Muscle of leg (tissue), 11 donors: ENCODE results near the gene ZSCAN5A. TPM values are rescaled to one million over a fixed set of nuclear protein-coding genes. Genes with fewer than 3 reads are reported as not detected.
"Not testable (repeated sequence)": the region's sequence is repeated elsewhere in the genome, so short reads cannot be mapped to it uniquely, and the experiment has no call there.

Source experiments
- DNase-seq: peaks from one replicate; pipeline ENCODE4 v3.0.0; 2013
- H3K27ac ChIP-seq: one replicate; pipeline ENCODE4 v1.5.1; 2013; ENCODE audit warnings: mild to moderate bottlenecking, low read length, control low read depth
- H3K27me3 ChIP-seq: one replicate; pipeline ENCODE4 v1.6.1; 2013; ENCODE audit warnings: low read length; ENCODE audit not compliant: control insufficient read depth, insufficient read depth
- H3K36me3 ChIP-seq: one replicate; pipeline ENCODE4 v1.6.1; 2013; ENCODE audit warnings: low read length; ENCODE audit not compliant: control insufficient read depth, insufficient read depth
- H3K4me1 ChIP-seq: one replicate; pipeline ENCODE4 v1.6.1; 2013; ENCODE audit warnings: low read length; ENCODE audit not compliant: control insufficient read depth, insufficient read depth
- H3K4me3 ChIP-seq: one replicate; pipeline ENCODE4 v1.5.1; 2013; ENCODE audit warnings: low read length, control low read depth
- H3K9me3 ChIP-seq: replicated peaks from 2 replicates; pipeline ENCODE4 v1.6.1; 2013; ENCODE audit warnings: low read depth, low read length; ENCODE audit not compliant: control insufficient read depth
- WGBS: methylation state at CpG from one replicate; pipeline ENCODE4 v1.1.5; 2013; ENCODE audit warnings: missing lambda C conversion rate; ENCODE audit not compliant: insufficient coverage; 5-methylcytosine and 5-hydroxymethylcytosine counted together
- polyA plus RNA-seq, 8 donors: library from polyadenylated mRNA; unstranded; fragments of 120-200 nt; gene quantifications; one replicate each; pipeline versions ENCODE4 v1.2.1 to v1.2.3, GENCODE V29; 2013; ENCODE audit warnings: inconsistent platforms in 1 of 8, low replicate concordance in 1 of 8; ENCODE audit not compliant: insufficient read length in 8 of 8, insufficient read depth in 1 of 8
- total RNA-seq: library from RNA; stranded (reverse); fragments of 120-200 nt; gene quantifications from one replicate; pipeline ENCODE4 v1.2.4, GENCODE V29; 2013

The ZSCAN5A gene
- total and polyA plus RNA-seq, 9 donors = 6.4 to 9.8 (median 7.2) TPM

DNA sequence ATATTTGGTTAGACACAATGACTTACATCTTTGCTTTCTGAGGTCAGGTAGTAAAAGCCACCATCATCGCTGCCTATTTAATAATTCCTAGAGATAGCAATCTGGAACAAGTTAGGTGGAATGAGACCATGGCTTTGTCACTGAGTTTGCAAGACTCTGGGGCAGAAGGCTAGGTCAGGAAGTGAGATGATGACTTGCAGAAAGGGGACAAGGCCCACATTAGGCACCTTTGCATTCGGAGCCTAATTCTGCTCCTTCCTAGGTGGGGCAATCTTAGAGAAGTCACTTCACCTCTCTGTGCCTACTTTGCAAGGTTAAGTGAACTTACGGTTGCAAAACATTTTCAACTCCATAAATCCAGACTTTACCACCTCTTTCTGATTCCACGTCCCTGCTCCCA is 31.8 kb downstream of the ZSCAN5A start:
- no peak for DNase-seq
- Histone ChIP-seq H3K4me1 (no peaks in the 10 kb centered on the region), H3K36me3 (peaks cover 3% of the 10 kb centered on the region), H3K4me3 (no peak overlapping the region), H3K27me3 (no peaks in the 10 kb centered on the region), H3K27ac (no peak overlapping the region), H3K9me3 (no peaks in the 10 kb centered on the region)
- WGBS = 91% methylated on average over 4 of the region's 4 CpGs

GRCh38 chr19:56273563-56274117 is 41.0 kb downstream of the ZSCAN5A start:
- Histone ChIP-seq H3K4me1 (no peaks in the 10 kb centered on the region), H3K36me3 (no peaks in the 10 kb centered on the region), H3K27ac (no peak overlapping the region), H3K9me3 (peaks cover 5% of the 10 kb centered on the region), H3K4me3 (no peak overlapping the region), H3K27me3 (no peaks in the 10 kb centered on the region)
- no peak for DNase-seq
- 39% methylated on average over 6 of the region's 6 CpGs for WGBS

GRCh38 chr19:56272161-56272798 is 42.4 kb downstream of the ZSCAN5A start, which contains the start of gene EDDM13:
TSS of gene EDDM13 (plus strand) at chr19:56272748. CDS start at chr19:56272835, 87 bp downstream.
- H3K4me1 ChIP-seq = no peaks in the 10 kb centered on the region
- WGBS = 78% methylated on average over 1 of the region's 6 CpGs
- DNase-seq = no peak
- no peaks in the 10 kb centered on the region for H3K27me3 ChIP-seq
- H3K9me3 ChIP-seq = peaks cover 3% of the 10 kb centered on the region
- H3K36me3 ChIP-seq = no peaks in the 10 kb centered on the region
- H3K4me3 ChIP-seq = no peak within 1 kb of the TSS
- no peak within 1 kb of the TSS for H3K27ac ChIP-seq

- Histone ChIP-seq H3K36me3 (no peaks in the 10 kb centered on the region), H3K4me1 (no peaks in the 10 kb centered on the region), H3K9me3 (no peaks in the 10 kb centered on the region), H3K27me3 (no peaks in the 10 kb centered on the region), H3K27ac (no peak overlapping the region), H3K4me3 (no peak overlapping the region)
- DNase-seq = no peak
- WGBS = 79% methylated on average over 4 of the region's 6 CpGs
Observed at GRCh38 chr19:56271151-56271550, 43.5 kb downstream of the ZSCAN5A start.

DNA sequence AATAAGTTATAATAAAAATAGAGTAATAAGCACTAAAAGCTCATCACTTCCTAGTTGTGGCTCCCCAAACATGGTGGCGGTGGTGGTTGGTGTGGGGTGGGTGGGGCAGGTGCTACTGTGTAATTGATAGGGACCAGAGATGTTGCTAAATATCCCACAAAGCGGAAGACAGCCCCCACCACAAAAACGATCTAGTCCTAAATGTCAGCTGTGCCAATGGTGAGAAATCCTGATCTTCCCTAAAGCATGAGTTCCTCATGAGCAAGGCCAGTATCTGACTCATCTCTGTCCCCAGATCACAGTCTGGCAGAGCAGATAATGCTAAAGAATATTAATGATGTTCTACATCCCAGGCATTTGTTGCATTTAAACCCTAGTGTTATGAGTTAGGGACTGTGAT is 44.0 kb downstream of the ZSCAN5A start:
- DNase-seq = peak; percentile 6
- WGBS = no CpG with 5 or more reads among the region's 3 CpGs
- H3K36me3 ChIP-seq = no peaks in the 10 kb centered on the region
- H3K27me3 ChIP-seq = no peaks in the 10 kb centered on the region
- no peaks in the 10 kb centered on the region for H3K9me3 ChIP-seq
- H3K27ac ChIP-seq = no peak overlapping the region
- H3K4me1 ChIP-seq = no peaks in the 10 kb centered on the region
- H3K4me3 ChIP-seq = no peak overlapping the region

- Histone ChIP-seq H3K4me1 (no peaks in the 10 kb centered on the region), H3K4me3 (no peak overlapping the region), H3K27me3 (no peaks in the 10 kb centered on the region), H3K9me3 (no peaks in the 10 kb centered on the region), H3K27ac (no peak overlapping the region), H3K36me3 (no peaks in the 10 kb centered on the region)
- WGBS = 85% methylated on average over 5 of the region's 6 CpGs
- DNase-seq = no peak
Observed at GRCh38 chr19:56269348-56269747, 45.3 kb downstream of the ZSCAN5A start.

DNA sequence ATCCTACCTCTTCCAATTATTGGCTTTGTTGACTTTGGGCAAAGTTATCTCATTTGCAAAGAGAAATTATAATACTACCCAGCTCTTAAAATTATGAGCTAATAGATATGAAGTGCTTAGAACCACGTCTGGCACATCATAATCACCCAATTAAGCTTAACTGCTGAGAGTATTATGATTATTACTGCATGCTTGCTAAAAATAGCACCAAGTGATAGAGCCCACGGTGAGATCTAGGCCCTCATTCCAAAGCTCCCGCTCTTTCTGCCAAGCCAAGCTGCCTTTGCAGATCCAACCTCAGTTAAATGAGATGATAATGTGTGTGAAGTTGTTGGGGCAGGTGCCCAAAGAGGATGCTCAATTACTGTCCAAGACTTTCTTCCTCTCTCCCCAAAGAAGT is 48.6 kb downstream of the ZSCAN5A start:
- no peaks in the 10 kb centered on the region for H3K9me3 ChIP-seq
- no CpG with 5 or more reads among the region's 3 CpGs for WGBS
- H3K4me1 ChIP-seq = no peaks in the 10 kb centered on the region
- no peak overlapping the region for H3K4me3 ChIP-seq
- no peak for DNase-seq
- no peak overlapping the region for H3K27ac ChIP-seq
- H3K36me3 ChIP-seq = peaks cover 3% of the 10 kb centered on the region
- no peaks in the 10 kb centered on the region for H3K27me3 ChIP-seq

DNA sequence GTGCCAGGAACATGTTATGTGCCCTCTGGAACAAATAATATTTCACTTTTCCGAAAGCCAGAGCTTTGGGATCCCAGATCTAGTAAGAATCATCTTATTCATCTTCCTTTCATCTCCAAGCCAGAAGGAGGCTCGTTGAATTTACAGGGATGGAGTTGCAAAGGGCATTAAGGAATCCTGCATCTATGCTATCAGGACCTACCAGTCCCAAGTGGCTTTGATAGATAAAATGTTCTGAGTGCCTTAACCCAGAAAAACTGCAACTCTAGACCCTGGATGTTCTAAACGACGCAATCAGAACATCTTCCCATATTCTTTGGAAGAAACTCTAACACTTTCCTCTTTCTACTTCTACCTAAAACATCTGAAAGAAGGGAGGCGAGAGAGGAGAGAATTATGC is 51.3 kb downstream of the ZSCAN5A start:
- Histone ChIP-seq H3K4me3 (no peak overlapping the region), H3K27me3 (no peaks in the 10 kb centered on the region), H3K36me3 (peaks cover 3% of the 10 kb centered on the region), H3K9me3 (no peaks in the 10 kb centered on the region), H3K4me1 (no peaks in the 10 kb centered on the region), H3K27ac (no peak overlapping the region)
- WGBS = 80% methylated on average over 1 of the region's 5 CpGs
- DNase-seq = no peak

- not testable (repeated sequence) for H3K27me3 ChIP-seq, H3K27ac ChIP-seq, H3K4me3 ChIP-seq, DNase-seq, H3K9me3 ChIP-seq, H3K36me3 ChIP-seq, H3K4me1 ChIP-seq
- WGBS = 90% methylated on average over 2 of the region's 6 CpGs
Observed at GRCh38 chr19:56261932-56262331, 52.7 kb downstream of the ZSCAN5A start.

DNA sequence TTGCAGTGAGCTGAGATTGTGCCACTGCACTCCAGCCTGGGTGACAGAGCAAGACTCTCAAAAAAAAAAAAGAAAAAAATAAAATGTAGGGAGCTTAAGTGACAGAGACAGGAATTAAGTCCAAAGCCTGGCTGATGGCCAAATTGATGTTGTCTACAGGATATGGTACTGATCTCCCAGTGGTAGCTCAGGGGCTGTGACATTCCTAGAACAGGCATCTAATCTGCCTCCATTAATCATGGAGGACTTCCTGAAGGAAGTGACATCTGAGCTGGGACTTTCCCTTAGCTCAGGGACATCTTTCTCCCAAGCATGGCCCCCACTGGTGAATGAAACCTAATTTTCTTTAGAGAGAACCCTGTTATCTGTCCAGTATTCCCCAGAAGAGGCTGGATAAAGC is 53.5 kb downstream of the ZSCAN5A start:
- H3K4me3 ChIP-seq = no peak overlapping the region
- no peaks in the 10 kb centered on the region for H3K9me3 ChIP-seq
- H3K27me3 ChIP-seq = no peaks in the 10 kb centered on the region
- no peak for DNase-seq
- no peak overlapping the region for H3K27ac ChIP-seq
- H3K36me3 ChIP-seq = peaks cover 3% of the 10 kb centered on the region
- no peaks in the 10 kb centered on the region for H3K4me1 ChIP-seq

- no peaks in the 10 kb centered on the region for H3K9me3 ChIP-seq
Observed at GRCh38 chr19:56258272-56258671, 56.4 kb downstream of the ZSCAN5A start.

More at GRCh38 chr19:56258272-56258671, 56.4 kb downstream of the ZSCAN5A start:
- H3K4me3 ChIP-seq = no peak overlapping the region
- H3K27me3 ChIP-seq = no peaks in the 10 kb centered on the region
- WGBS = 94% methylated on average over 6 of the region's 12 CpGs
- peaks cover 3% of the 10 kb centered on the region for H3K36me3 ChIP-seq
- H3K4me1 ChIP-seq = no peaks in the 10 kb centered on the region
- DNase-seq = no peak
- H3K27ac ChIP-seq = no peak overlapping the region
